HG03175 (cell line): ENCODE results near the gene C5AR1.
"Not testable (repeated sequence)": the region's sequence is repeated elsewhere in the genome, so short reads cannot be mapped to it uniquely, and the experiment has no call there.

Source experiments
- ATAC-seq: cut with Tn5 transposase; IDR thresholded peaks from one replicate; pipeline ENCODE4 v1.9.1; 2021; ENCODE audit warnings: mild to moderate bottlenecking, moderate library complexity; ENCODE audit not compliant: unreplicated experiment

The C5AR1 gene

GRCh38 chr19:47309608-47310007 is at the start of gene C5AR1:
Gene C5AR1, plus strand, starts transcription at chr19:47309861. Its CDS starts 35 bp downstream, at chr19:47309896.
- ATAC-seq = no peak

DNA sequence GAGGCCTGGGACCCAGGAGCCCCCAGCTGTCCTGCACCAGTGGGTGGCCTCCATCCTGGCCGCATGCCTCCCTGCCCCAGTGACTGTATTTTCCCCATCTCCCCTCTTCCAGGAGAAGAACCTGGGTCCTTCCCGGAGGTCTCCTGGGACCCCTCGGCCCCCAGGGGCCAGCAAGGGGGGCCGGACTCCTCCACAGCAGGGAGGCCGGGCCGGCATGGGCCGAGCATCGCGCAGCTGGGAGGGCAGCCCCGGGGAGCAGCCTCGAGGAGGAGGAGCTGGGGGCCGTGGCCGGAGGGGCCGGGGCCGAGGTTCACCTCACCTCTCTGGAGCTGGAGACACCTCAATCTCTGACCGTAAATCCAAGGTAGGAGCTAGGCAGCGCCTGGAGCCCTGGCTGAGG is 49.2 kb upstream of the C5AR1 start:
- no peak for ATAC-seq

GRCh38 chr19:47261946-47262793 is 47.5 kb upstream of the C5AR1 start:
- ATAC-seq = peak; percentile 75

GRCh38 chr19:47264629-47265028 is 45.0 kb upstream of the C5AR1 start:
- no peak for ATAC-seq

DNA sequence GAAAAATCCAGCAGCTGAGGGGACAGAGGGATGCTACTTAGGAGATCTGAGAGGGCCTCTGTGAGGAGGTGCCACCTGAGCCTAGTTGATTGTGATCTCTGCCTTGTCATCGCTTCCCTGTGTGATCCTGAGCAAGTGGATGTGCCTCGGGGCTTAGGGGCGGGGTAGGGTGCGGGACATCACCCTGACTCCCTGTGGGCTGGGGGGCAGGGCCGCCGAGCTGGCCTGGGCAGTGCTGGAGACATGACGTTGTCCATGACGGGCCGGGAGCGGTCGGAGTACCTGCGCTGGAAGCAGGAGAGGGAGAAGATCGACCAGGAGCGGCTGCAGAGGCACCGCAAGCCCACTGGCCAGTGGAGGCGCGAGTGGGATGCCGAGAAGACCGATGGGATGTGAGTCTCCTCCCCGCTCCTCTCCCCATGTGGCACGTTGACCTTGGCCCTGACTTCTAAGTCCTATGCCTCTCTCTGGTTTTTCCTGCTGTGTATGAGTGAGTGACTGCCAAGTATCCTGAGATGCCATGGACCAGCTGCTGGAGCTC is 43.2 kb upstream of the C5AR1 start:
- ATAC-seq = no peak

DNA sequence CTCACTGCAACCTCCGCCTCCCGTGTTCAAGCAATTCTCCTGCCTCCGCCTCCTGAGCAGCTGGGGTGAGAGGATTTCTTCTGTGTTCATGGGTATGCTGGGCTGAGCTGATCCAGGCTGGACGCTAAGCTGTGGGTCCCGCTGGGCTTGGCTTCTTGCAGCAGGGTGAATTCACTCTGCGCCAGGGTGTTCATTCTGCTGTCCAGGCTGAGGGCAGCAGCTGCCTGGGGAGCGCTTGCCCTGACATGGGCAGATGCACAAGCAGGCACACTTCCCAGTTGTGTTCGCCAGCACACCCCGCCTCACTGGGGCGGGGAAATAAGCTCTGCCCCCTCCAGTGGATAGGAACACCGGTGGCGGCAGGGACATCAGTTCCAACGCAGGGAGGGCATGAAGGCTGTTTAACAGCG is 42.3 kb upstream of the C5AR1 start:
- no peak for ATAC-seq

DNA sequence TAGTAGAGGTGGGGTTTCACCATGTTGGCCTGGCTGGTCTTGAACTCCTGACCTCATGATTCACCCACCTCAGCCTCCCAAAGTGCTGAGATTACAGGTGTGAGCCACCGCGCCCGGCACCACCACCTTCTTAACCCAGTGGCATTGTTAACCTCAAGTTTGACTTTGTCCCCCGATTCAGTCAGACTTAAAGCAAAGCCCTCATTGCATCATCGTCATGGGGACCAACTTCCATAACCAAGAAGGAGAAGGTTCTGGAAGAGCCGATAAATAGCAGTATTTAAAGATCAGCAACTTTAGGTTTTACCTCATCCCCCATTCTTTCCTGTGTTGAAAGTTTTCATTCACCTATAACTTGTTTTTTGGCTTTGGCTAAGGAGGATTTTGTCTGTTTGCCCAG is 41.6 kb upstream of the C5AR1 start:
- ATAC-seq = no peak

DNA sequence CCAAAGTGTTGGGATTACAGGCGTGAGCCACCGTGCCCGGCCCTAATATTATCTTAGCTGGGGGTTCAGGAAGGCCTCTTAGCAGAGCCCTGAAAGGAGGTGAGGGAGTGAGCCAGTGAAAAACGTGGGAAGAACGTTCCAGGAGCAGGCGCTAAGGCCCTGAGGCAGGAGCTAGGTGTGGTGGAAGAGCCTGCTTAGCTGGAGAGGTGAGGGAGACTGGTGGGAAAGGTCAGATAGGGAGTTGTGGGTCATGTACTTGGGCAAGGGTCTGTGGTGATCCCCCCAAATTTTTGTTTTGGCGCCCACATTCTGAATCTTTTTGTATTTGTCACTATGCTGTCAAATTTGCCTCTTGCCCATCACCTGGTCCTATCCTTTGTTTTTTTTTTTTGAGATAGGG is 40.1 kb upstream of the C5AR1 start:
- no peak for ATAC-seq

DNA sequence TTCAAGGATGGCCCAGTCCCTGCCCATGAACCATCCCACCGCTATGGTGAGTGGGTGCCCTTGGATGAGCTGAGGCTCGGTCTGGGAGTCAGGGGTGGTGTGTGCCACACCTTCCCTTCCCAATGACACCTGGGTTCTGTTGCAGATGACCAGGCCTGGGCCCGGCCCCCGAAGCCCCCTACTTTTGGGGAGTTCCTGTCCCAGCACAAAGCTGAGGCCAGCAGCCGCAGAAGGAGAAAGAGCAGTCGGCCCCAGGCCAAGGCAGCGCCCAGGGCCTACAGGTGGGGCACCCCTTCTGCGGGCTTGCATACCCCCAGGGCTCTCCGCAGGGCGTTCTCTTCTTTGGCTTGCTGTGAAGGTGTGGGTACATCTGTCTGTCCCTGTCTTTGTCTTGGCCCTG is 39.3 kb upstream of the C5AR1 start:
- no peak for ATAC-seq

- ATAC-seq = no peak
These were observed 37.7 kb upstream of the C5AR1 start for GRCh38 chr19:47271949-47272348.

DNA sequence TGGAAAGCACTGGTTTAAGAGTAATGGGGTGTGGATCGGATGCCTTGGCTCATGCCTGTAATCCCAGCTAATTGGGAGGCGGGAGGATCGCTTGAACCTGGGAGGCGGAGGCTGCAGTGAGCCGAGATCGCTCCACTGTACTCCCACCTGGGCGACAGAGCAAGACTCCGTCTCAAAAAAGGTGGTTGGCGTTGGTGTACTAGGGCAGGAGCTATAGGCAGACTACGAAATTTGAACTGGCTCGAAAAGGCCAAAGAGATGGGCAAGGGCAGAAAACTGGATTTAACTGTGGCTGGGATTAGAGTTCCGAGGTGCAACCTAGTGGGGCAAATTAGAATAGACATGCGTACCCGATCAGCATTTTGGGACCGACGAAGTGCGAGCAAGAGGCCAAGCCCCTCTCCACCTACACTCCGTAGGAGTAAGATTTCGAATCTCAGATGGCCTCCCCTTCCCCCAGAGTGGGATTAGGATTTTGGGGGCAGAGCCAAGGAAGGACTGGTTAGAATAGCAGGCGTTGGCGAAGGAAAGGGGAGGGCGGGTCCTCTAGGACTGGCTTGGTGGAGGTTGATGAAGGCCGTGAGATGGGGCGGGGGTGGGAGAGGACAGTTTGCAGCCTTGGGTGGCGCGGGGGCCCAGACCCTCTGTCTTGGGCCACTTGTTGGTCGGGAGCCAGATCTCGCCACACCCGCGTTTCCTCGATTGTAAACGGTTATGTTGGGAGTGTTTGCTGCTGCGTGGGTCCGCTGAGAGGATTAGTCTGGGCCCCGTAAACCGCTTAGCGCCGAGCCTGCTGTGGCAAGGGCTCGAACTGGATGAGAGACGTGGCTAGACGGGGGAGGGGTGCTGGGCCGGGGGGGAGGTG is 37.0 kb upstream of the C5AR1 start:
- ATAC-seq = no peak

GRCh38 chr19:47273313-47274070 is 36.2 kb upstream of the C5AR1 start:
- peak; percentile 60 for ATAC-seq

DNA sequence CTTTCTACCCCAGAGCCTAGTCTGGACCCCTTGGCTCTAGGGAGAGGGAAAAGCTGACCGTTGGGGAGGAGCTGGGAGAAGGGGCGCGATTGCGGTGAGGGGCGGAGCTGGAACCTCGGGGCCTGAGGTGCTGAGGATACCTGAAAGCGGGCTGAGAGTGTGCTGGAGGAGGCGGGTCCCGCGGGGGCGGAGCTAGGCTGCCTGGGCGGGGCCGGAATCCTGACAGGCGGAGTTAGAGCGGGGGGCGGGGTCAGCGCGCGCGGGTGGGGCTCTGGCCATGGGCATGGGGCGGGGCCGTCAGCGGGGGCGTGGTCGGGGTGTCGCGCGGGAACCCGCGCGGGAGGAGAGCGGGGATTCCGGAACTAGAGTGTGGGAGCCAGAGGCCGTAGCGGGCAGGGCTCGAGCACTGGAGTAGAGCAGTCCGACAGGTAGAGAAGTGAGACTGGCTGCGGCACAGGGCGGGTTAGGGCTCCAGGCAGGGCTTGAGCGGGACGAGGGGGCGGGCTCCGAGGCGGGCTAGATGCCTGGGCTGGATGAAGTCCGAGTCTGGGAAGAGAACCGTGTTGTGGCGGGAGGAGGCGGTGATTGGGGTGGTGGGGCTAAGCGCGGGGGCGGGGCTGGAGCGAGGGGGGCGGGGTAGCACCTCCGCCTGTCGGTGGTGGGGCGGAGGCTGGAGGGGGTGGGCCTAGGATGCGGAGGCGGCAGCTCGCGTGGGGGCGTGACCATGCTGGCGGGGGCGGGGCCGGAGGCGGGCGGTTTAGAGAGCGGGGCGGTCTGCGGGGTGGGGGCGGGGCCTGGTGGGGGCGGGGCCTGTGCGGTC is 35.4 kb upstream of the C5AR1 start, which contains the start of gene INAFM1:
INAFM1 (plus strand) TSS at position 815 of the 820 bp plus-strand sequence. CDS start 35 bp downstream, outside the sequence.
- peak; percentile 62 for ATAC-seq

DNA sequence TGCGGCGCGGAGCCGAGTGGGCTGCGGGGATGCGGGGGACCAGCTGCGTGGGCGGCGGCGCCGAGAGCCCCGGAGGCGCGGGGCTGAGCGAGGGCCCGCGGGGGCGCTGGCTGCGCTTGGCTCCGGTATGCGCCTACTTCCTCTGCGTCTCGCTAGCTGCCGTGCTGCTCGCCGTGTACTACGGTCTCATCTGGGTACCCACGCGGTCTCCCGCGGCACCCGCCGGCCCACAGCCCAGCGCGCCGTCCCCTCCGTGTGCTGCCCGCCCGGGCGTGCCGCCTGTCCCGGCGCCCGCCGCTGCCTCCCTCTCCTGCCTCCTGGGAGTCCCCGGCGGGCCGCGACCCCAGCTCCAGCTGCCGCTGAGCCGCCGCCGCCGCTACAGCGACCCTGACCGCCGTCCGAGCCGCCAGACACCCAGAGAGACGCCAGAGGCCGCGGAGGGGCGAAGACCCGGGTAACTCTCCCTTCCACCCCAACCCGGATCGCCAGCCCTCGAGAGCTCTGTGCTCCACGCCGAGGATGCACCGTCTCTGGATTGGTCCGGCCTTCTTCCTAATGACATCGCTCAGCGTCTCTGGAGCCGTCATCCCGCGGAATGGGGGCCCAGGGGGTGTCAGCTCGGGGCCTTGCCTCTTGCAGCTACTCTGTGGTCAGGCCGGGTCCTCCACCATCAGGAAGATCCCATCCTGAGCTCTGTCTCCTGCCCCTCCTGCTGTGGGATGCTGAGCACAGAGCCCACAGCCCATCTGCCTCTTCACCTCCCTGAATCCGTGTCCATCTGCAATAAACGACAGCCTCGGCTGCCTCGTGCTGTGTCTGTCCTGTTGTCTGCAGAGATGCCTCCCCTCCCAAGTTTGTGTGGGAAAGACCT is 34.5 kb upstream of the C5AR1 start:
- no peak for ATAC-seq

DNA sequence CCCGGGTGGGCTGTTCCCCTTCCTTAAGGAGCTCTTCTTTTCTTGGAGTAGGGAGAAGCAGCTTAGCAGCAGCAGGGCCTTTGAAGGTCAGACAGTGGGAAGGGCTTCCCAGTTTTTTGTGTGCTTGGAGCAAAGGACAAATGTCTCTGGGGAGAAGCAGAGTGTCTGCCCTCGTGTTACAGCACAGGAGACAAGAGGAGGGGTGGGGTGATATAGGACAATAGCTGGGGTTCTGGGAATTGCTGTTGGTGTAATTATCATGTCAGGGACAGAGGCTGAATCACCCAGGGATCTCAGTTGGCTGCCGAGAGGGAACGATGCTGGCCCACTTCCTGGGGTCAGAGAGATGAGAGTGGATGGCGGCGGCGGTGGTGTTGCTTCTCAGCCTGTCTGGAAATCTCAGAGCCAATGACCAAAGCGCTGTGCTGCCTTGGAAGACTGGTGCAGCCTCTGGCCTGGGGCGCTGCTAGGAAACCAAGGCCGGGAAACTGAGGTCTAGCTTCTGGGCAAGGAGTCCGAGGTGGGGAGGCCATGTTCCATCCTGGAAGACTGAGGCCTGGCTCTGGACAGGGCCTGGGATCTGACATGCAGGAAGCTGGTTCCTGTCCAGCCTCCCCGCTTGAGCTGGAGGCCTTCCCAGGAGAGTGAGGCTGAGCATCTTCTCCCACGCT is 33.7 kb upstream of the C5AR1 start:
- ATAC-seq = no peak

DNA sequence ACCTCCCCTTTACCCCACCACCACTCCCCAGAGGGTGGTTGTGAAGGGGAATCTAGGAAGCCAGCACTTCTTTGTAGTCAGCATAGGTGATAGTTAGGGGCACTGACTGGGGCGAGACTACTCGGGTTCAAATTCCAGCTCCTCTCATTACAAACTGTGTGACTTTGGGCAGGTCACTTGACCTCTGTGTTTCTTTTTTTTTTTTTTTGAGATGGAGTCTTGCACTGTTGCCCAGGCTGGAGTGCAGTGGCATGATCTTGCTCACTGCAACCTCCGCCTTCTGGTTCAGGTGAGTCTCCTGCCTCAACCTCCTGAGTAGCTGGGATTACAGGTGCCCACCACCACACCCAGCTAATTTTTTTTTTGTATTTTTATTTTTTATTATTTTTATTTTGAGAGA is 33.1 kb upstream of the C5AR1 start:
- not testable (repeated sequence) for ATAC-seq

- ATAC-seq = no peak
These were observed 29.4 kb upstream of the C5AR1 start for GRCh38 chr19:47280183-47280797.
